Lower leg skin (tissue), 3 donors: Measurements from ENCODE around the gene POLR3B.

Source experiments
- POLR2A ChIP-seq, 2 donors: fragments of 450-650 bp; IDR thresholded peaks; one replicate each; pipeline ENCODE4 v1.6.1; 2016 to 2017; ENCODE audit warnings: antibody characterized with exemption in 2 of 2, mild to moderate bottlenecking in 1 of 2, moderate library complexity in 1 of 2
- TF ChIP-seq, protein P1 (sequence below), 3 donors: fragments of 450-650 bp; IDR thresholded peaks; one replicate each; pipeline ENCODE4 v1.5.1; 2016; ENCODE audit warnings: antibody characterized with exemption in 3 of 3, mild to moderate bottlenecking in 3 of 3, moderate library complexity in 2 of 3

GRCh38 chr12:106436164-106436563, 78.6 kb downstream of the POLR3B start:
- TF ChIP-seq, protein P1, sequence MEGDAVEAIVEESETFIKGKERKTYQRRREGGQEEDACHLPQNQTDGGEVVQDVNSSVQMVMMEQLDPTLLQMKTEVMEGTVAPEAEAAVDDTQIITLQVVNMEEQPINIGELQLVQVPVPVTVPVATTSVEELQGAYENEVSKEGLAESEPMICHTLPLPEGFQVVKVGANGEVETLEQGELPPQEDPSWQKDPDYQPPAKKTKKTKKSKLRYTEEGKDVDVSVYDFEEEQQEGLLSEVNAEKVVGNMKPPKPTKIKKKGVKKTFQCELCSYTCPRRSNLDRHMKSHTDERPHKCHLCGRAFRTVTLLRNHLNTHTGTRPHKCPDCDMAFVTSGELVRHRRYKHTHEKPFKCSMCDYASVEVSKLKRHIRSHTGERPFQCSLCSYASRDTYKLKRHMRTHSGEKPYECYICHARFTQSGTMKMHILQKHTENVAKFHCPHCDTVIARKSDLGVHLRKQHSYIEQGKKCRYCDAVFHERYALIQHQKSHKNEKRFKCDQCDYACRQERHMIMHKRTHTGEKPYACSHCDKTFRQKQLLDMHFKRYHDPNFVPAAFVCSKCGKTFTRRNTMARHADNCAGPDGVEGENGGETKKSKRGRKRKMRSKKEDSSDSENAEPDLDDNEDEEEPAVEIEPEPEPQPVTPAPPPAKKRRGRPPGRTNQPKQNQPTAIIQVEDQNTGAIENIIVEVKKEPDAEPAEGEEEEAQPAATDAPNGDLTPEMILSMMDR (IDR thresholded peaks at IDR 0.05): no peak
- no peak for TF ChIP-seq POLR2A (IDR thresholded peaks at IDR 0.05)
